GM21529 (cell line): Measurements from ENCODE around the gene TNNC1.

Experiments used
- ATAC-seq: cut with Tn5 transposase; IDR thresholded peaks from one replicate; pipeline ENCODE4 v1.9.1; 2021; ENCODE audit not compliant: unreplicated experiment

Gene TNNC1

GRCh38 chr3:52484680-52485461 is 31.0 kb upstream of the TNNC1 start:
- ATAC-seq: no peak

- ATAC-seq: no peak
Measured at GRCh38 chr3:52483577-52484381, 29.9 kb upstream of the TNNC1 start.

DNA sequence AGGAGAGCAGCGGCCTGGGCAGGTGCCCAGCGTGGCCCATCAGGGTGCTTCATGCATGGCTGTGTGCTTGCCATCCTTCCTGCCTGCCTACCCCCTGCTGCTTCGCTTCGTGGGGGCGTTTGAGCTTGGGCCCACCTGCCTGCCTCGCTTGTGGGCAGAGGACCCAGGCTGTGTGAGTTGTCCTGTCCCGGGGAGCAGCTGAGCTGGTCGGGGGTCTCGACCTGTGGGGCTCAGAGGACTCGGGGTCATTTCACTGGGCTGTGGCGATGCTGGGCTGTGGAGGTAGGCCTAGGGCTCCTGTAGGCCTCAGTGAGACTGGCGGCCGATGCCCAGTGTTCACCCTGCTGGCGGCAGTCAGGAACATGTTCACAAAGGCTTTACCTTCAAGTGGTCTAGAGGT is 29.2 kb upstream of the TNNC1 start:
- ATAC-seq: no peak

DNA sequence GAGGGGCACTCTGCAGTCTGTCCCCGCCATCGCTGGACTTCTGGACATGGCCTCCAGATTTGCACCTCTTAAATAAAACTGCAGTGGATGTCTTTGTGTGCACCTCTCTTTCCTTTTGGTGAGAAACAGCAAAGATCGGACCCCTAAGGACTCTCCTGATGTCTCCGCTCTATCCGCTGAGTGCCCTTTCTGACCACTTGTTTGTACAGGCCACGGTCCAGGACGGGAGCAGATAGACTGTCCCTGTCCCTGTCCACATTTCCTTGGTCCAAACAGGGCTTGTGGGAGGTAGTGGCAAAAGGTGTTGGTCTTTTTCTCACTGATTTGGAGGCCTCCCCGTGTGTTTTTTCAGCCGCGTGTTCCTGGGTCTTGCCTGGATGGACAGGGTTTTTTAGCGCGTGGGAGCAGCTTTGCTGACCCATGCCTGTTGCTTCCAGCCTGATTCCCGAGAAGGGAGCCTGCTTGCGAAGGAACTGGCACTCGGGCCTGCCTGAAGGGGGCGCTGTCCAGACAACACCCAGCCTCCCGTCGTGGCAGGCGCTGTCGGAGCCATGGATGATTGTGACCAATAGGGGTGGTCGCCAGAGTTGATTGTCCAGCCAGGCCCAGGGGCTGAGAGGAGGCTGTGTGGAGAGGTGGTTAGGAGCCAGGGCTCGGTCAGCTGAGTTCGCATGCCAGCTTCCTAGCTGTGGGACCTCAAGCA is 28.1 kb upstream of the TNNC1 start:
- no peak for ATAC-seq

GRCh38 chr3:52480768-52481715 is 27.2 kb upstream of the TNNC1 start:
- no peak for ATAC-seq

DNA sequence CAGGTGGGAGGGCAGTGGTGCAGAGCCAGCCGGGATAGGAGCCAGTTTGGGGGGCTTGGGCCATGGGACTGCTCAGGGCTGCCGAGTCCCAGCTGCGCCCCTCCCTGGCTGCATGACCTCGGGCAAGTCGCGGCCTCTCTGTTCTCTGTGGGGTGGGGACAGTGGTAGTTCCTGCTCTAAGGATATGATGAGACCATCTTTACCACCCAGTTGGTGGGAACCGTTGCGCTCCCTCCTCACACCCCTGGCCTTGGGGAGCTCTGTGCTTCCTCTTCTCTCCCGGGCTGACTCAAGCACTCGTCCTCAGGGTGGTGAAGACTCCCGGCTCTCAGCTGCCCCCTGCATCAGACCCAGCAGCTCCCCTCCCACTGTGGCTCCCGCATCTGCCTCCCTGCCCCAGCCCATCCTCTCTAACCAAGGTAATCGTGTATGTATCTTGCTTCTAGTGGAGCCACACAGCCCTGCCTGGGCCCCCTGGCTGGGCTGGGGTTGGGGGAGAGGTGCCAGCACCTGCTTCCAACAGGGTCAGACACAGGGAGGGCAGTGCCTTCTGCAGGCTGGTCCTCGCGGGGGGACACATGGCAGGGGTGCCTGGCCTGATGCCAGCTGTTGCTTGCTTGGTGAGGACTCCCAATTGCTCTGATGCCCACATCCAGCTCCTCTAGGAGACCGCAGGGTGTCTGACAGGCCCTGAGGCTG is 26.2 kb upstream of the TNNC1 start:
- no peak for ATAC-seq

GRCh38 chr3:52479037-52479876 is 25.4 kb upstream of the TNNC1 start:
- ATAC-seq: no peak

- no peak for ATAC-seq
Measured at GRCh38 chr3:52477796-52478095, 23.9 kb upstream of the TNNC1 start.

- ATAC-seq: no peak
Measured at GRCh38 chr3:52477076-52477795, 23.4 kb upstream of the TNNC1 start.

DNA sequence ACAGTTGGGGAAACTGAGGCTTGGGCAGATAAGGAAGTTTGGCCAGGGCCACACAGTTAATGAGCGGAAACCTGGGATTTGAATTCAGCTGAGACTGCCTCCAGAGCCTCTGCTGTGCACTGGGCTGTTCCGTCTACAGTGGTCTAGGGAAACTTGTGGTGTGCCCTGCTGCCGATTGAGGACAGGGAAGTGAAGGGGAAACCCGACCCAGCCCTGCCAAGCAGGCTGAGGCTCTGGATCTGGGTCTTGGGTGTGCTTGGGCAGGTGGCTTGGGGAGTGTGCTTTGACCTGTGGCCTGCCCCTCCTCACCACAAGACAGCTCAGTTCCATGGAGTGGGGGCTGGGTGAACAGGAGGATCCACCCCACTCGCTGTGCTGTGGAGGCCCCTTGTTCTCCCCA is 19.2 kb upstream of the TNNC1 start:
- no peak for ATAC-seq

DNA sequence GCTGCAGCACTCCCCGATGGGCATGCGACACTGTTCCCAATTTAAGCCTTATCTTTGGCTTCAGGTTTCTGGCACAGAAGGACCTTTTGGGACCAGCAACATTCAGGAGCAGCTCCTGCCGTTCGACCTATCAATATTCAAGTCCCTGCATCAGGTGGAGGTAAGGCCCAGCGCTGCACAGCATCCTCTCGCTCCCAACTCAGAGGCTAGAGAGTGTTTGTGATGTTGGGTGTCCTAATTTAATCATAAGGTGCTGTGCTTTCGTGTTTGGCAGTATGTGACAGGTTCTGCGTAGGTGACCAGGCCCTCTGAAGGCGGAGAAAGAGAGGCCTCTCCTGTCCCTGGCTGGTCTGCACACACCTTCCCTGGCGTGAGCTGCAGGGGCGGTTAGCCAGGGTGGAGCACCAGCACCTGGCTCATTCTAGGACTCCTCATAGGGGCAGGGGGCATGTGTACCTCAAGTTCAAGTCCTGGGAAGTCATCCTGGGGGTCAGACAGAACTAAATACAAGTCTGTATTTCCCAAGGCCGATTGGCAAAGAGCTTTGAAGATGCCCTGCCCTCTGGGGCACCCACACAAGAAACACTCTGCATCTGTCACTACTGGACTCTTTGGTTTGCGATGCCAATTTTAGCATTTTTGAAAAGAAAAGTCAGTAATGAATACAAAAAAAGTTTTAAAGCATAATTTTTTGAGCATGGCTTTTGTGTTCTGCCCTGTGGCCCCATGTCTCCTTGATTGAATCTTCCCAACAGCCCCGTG is 18.6 kb upstream of the TNNC1 start:
- no peak for ATAC-seq

- no peak for ATAC-seq
Measured at GRCh38 chr3:52471371-52472238, 17.8 kb upstream of the TNNC1 start.

GRCh38 chr3:52470920-52471319 is 17.1 kb upstream of the TNNC1 start:
- no peak for ATAC-seq

DNA sequence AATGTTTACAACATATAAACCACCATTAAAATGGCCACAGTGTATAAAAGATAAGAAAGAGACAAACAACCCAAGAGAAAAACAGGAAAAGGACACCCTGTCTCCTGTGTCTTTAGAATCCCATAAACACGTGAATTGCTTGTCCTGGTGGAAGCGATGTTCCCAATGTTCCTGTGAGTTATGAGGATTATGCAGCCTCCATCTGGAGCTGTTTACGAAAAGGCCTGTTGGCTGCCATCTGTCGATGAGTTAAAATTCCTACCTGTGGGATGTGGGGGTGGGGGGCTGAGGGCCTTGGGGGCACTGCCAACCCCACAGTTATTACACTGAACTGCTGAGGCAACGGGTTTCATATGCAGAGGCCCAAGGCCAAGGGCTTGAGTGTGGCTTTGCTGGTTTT is 15.2 kb upstream of the TNNC1 start:
- no peak for ATAC-seq

DNA sequence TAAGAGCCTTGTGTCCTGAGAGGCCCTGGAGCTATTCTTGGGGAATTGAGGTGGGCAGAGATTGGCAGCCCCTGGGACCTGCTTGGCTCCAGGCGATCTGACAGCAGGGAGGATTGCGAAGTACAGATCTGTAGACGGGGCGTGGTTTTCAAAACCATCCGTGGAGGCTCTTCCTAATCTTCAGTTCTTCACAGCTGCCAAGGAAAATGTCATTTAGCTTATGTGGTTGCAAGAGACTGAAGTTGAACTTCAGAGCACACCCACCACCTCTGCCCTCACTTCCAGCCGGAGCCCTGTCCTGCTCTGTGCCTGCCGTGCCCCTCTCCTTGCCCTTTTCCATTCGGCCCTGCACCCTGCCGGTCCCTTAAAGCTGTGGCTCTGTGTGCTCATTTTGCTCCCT is 14.5 kb upstream of the TNNC1 start:
- no peak for ATAC-seq

GRCh38 chr3:52463416-52463815 is 9.6 kb upstream of the TNNC1 start:
- ATAC-seq: no peak

DNA sequence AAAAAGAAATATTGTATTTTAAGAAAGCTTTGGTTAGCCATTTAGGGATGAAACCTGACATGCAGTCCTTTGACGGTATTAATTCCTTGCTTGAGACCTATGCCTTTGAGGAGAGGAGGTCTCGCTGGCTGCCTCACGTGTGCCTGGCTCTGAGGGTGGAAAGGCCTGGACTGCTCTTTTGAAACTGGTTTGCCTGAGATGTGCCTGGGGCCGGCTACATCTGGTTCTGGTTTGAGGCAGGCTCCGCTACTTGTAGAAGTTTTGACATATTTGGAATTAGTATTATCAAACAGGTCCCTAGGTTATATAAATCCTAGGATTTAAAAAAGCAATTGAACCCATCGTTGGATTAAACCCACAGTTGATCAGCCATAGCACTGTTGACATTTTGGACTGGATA is 8.0 kb upstream of the TNNC1 start:
- no peak for ATAC-seq
